Ectodermal cell (in vitro differentiated cells): ENCODE measurements around the gene CTNNA3.

Source experiments
- H3K27ac ChIP-seq: 2 replicates; pipeline ENCODE4 v1.7.0; 2013; ENCODE audit warnings: mild to moderate bottlenecking, low read depth, low read length; ENCODE audit not compliant: insufficient read depth, poor library complexity, severe bottlenecking
- H3K27me3 ChIP-seq: 2 replicates; pipeline ENCODE4 v1.7.0; 2013; ENCODE audit warnings: mild to moderate bottlenecking, low read length; ENCODE audit not compliant: insufficient read depth, control insufficient read depth, poor library complexity, severe bottlenecking
- H3K36me3 ChIP-seq: one replicate; pipeline ENCODE4 v1.7.0; 2013; ENCODE audit warnings: low read length; ENCODE audit not compliant: control insufficient read depth, insufficient read depth
- H3K4me1 ChIP-seq: one replicate; pipeline ENCODE4 v1.7.0; 2013; ENCODE audit warnings: low read length; ENCODE audit not compliant: control insufficient read depth, insufficient read depth
- H3K4me3 ChIP-seq: 2 replicates; pipeline ENCODE4 v1.7.0; 2013; ENCODE audit warnings: low read depth, low read length, control low read depth; ENCODE audit not compliant: insufficient read depth
- H3K9me3 ChIP-seq: 2 replicates; pipeline ENCODE4 v1.7.0; 2013; ENCODE audit warnings: mild to moderate bottlenecking, low read length, moderate library complexity; ENCODE audit not compliant: control insufficient read depth
- WGBS, 2 experiments: methylation state at CpG; one replicate each; pipeline ENCODE4 v1.1.7; 2013; ENCODE audit warnings: missing lambda C conversion rate in 2 of 2; 5-methylcytosine and 5-hydroxymethylcytosine counted together

The CTNNA3 gene

DNA sequence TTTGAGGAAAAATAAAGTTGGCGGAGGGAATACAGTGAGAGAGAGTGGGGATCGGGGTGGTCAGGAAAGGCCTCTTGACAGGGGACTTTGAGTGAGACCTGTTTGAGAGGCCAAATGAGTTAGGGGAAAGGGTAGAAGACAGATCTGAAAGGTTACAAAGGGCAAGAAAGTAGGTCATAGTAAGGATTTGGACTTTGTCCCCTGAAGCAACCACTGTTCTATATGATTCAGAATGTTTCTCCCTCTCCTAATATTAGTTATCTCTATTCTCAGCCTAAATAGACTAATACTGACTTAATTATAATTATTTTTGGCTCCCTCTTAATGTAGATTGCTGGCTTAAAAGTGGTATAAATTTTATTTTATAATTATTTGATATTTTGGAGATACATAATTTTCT lies 88.0 kb downstream of the CTNNA3 start:
- Histone ChIP-seq H3K27me3 (no peaks in the 10 kb centered on the region), H3K27ac (no peak overlapping the region), H3K36me3 (no peaks in the 10 kb centered on the region), H3K4me3 (no peak overlapping the region), H3K9me3 (no peaks in the 10 kb centered on the region), H3K4me1 (peaks cover 10% of the 10 kb centered on the region)
- WGBS, 2 experiments: 95 to 100% methylated on average over 2 of the region's 2 CpGs

DNA sequence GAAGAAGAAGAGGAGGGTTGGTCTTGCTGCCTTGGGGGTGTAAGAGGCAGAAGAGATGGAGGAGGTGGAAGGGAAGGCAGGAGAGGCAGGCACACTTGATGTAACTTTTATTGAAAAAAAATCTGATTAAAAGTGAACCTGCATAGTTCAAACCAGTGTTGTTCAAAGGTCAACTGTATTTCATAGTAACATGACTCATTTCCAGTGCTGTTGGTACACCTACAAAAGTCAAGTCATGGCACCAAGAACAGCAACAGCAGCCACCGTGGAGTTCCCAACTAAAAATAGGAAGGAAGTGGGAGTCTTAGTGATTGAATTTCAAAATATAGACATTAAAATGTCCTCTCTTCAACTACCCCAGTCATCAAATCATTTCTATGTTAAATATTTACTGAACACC lies 88.5 kb downstream of the CTNNA3 start:
- H3K4me3 ChIP-seq: no peak overlapping the region
- 100% methylated on average over 1 of the region's 1 CpG for WGBS, 2 experiments

DNA sequence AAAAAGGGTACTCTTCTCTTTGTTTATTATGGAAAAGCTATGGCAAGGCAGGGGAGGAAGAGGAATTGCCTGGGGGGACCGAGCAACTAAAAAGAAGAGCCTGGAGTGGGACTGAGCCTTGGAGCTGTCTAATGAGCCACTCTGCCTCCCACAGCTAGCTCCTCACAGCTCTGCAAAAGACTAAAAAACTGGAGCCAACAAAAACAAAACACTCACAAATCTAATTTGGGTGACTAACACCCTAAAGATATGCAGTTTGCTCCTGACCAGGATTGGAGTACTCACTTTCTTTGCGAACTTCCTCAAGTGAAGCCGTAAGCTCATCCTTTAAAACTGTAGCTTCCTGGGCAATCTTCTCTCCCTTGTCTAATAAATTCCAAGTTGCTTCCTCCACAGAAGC lies 89.4 kb downstream of the CTNNA3 start:
- Histone ChIP-seq H3K4me1 (peaks cover 10% of the 10 kb centered on the region), H3K9me3 (no peaks in the 10 kb centered on the region), H3K36me3 (no peaks in the 10 kb centered on the region), H3K4me3 (no peak overlapping the region), H3K27me3 (no peaks in the 10 kb centered on the region), H3K27ac (no peak overlapping the region)
- WGBS, 2 experiments: 77% methylated on average over 3 of the region's 3 CpGs

More for the DNA sequence above, 88.5 kb downstream of the CTNNA3 start:
- H3K4me1 ChIP-seq: peaks cover 10% of the 10 kb centered on the region
- H3K27me3 ChIP-seq: no peaks in the 10 kb centered on the region
- no peak overlapping the region for H3K27ac ChIP-seq
- no peaks in the 10 kb centered on the region for H3K36me3 ChIP-seq
- no peaks in the 10 kb centered on the region for H3K9me3 ChIP-seq

DNA sequence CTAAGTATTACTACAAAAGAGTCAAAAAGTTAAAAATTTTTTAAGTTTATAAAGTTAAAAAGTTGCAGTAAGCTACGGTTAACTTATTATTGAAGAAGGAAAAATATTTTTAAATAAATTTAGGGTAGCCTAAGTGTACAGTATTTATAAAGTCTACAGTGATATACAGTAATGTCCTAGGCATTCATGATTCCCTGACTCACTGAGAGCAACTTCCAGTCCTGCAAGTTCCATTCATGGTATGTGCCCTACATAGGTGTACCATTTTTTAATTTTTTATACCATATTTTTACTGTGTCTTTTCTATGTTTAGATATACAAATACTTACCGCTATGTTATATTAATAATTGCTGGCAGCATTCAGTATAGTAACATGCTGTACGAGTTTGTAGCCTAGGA lies 92.3 kb downstream of the CTNNA3 start:
- Histone ChIP-seq H3K27me3 (no peaks in the 10 kb centered on the region), H3K9me3 (no peaks in the 10 kb centered on the region), H3K36me3 (no peaks in the 10 kb centered on the region), H3K4me1 (no peaks in the 10 kb centered on the region), H3K27ac (no peak overlapping the region), H3K4me3 (no peak overlapping the region)
- WGBS, 2 experiments: 86 to 92% methylated on average over 1 to 3 of the region's 3 CpGs

DNA sequence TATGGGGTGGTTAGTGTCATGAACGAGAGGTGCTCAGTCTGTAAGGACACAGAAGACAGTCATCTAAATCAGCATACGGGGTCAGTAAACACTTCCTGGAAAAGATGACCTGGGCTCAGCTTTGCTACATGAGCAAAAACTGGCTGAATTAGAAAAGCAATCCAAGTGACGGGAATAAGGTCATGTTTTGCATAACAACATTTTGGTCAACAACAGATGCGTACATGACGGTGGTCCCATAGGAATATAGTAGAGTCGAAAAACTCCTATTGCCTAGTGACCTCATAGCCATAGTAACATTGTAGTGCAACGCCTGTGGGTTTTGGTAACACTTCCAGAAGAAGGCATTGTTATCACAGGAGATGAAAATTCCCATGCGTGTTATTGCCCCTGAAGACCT lies 92.9 kb downstream of the CTNNA3 start:
- no peaks in the 10 kb centered on the region for H3K27me3 ChIP-seq
- H3K36me3 ChIP-seq: no peaks in the 10 kb centered on the region
- H3K27ac ChIP-seq: no peak overlapping the region
- no peaks in the 10 kb centered on the region for H3K4me1 ChIP-seq
- H3K9me3 ChIP-seq: no peaks in the 10 kb centered on the region
- H3K4me3 ChIP-seq: no peak overlapping the region
- WGBS, 2 experiments: 94 to 96% methylated on average over 8 of the region's 8 CpGs

DNA sequence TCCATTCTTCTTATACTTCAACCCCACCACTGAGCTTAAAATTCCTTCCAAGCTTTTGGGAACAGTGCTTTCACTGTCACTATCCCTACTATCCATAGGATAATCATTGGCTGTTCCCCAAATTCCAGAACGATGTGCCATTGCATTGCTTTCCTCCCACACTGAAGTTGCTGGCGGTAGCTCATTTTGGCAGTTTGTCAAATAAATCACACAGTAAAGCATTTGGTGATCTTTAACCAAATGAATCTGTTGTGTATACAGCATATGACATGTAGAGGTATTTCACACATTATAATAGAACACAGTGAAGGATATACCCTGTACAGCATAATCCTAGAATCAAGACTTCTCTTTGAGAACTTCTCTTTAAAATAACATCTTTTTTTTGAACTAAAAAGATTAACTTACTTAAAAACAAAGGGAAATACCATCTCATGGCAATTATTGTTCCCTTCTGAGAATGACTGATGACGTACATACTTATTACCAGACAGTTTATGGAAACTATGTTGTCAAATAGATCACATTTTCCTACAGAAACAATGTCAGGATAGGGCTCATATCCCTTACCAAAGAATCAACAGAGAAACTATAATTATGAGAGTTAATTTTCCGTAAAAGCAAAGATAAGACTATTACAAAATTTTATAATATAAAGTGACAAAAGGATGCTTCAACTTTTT lies 93.6 kb downstream of the CTNNA3 start:
- no peaks in the 10 kb centered on the region for H3K27me3 ChIP-seq
- H3K9me3 ChIP-seq: no peaks in the 10 kb centered on the region
- H3K4me1 ChIP-seq: no peaks in the 10 kb centered on the region
- no peaks in the 10 kb centered on the region for H3K36me3 ChIP-seq
- no peak overlapping the region for H3K4me3 ChIP-seq
- 86 to 94% methylated on average over 3 of the region's 4 CpGs for WGBS, 2 experiments
- no peak overlapping the region for H3K27ac ChIP-seq

DNA sequence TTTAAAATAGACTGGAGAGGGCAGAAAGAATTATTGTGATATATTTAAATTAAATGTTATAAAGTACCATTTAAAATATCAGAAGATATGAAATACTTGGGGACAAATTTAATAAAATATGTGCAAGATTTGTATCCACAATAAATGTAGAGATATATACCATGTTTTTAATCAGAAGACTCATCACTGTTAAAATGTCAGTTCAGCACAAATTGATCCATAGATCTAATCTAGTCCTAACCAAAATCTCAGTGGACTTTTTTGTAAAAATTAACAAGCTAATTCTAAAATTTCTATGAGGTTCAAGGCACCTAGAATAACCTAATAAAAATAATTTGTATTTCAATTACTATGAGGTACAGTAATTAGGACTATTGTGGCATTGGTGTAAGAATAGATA lies 96.4 kb downstream of the CTNNA3 start:
- Histone ChIP-seq H3K36me3 (no peaks in the 10 kb centered on the region), H3K9me3 (no peaks in the 10 kb centered on the region), H3K27me3 (no peaks in the 10 kb centered on the region), H3K4me3 (no peak overlapping the region), H3K27ac (no peak overlapping the region), H3K4me1 (no peaks in the 10 kb centered on the region)

DNA sequence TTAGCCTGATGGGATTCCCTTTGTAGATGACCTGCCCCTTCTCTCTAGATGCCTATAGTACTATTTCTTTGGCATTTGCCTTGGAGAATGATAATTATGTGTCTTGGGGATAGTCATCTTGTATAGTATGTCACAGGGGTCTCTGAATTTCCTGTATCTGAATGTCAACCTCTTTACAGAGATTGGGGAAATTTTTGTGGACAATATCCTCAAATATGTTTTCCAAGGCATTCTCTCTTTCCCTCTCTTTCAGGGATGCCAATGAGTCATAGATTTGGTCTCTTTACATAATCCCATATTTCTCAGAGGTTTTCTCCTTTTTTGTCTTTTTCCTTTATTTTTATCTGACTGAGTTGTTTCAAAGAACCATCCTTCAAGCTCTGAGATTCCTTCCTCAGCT lies 99.4 kb downstream of the CTNNA3 start:
- Histone ChIP-seq H3K4me1 (no peaks in the 10 kb centered on the region), H3K36me3 (no peaks in the 10 kb centered on the region), H3K27ac (no peak overlapping the region), H3K4me3 (no peak overlapping the region), H3K9me3 (no peaks in the 10 kb centered on the region), H3K27me3 (no peaks in the 10 kb centered on the region)

DNA sequence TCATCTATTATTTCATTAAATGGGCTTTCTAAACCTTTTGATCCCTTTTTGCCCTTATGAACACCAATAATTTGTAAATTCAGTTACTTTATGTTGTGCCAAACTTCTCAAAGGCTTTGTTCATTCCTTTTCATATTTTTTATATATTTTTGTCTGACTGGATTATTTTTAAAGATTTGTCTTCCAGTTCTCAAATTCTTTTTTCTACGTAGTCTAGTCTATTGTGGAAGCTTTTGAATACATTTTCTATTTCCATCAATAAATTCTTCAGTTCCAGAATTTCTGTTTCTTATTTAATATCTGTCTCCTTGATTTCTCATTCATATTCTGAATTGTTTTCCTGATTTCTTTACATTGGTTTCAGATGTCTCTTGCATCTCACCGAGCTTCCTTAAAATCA lies 108.2 kb downstream of the CTNNA3 start:
- Histone ChIP-seq H3K4me1 (no peaks in the 10 kb centered on the region), H3K36me3 (no peaks in the 10 kb centered on the region), H3K4me3 (no peak overlapping the region), H3K27ac (no peak overlapping the region), H3K9me3 (no peaks in the 10 kb centered on the region), H3K27me3 (no peaks in the 10 kb centered on the region)
- WGBS, 2 experiments: 80 to 90% methylated on average over 1 of the region's 2 CpGs

DNA sequence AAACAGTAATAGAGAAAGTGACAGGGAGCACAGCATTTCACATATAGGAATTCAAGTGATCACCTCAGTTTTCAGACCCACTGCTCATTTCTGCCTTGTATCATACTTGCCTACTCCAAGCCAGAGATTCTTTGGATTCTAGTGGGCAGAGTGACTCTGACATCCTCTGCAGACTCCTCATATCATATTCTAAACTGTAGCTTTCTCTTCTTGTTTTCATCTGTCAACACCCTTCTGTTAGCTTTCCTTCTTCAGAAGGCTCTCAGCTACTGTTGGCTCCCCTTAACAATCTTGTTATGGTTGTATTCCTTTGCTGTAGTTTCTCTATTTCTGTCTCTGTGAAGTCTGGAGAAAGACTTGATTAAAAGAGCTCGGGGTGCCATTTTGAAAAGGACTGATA lies 120.5 kb downstream of the CTNNA3 start:
- H3K9me3 ChIP-seq: no peaks in the 10 kb centered on the region
- H3K27me3 ChIP-seq: no peaks in the 10 kb centered on the region
- H3K4me3 ChIP-seq: no peak overlapping the region
- H3K36me3 ChIP-seq: no peaks in the 10 kb centered on the region
- WGBS, 2 experiments: 95% methylated on average over 1 of the region's 1 CpG
- H3K4me1 ChIP-seq: no peaks in the 10 kb centered on the region
- no peak overlapping the region for H3K27ac ChIP-seq

DNA sequence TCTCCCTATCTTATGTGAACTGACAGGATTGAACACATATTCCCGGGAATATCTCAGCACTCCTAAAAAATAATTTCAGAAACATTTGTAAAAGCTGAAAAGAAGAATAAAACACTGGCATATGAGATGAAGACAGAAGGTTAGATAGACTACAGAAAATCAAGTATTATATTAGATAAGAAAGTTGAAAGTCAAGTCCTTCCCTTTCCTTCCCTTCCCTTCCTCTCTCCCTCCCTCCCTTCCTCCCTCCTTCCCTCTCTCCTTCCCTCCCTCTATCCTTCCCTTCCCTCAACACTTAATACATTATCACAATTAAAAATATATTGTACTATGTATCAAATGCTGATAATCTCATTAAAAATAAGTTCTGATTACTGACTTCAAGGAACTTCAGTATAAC lies 122.5 kb downstream of the CTNNA3 start:
- Histone ChIP-seq H3K9me3 (no peaks in the 10 kb centered on the region), H3K4me3 (no peak overlapping the region), H3K27ac (no peak overlapping the region), H3K4me1 (no peaks in the 10 kb centered on the region), H3K36me3 (no peaks in the 10 kb centered on the region), H3K27me3 (no peaks in the 10 kb centered on the region)
- 90% methylated on average over 1 of the region's 1 CpG; no CpG with 5 or more reads in 1 of the 2 experiments for WGBS, 2 experiments
